BJ (cell line): Measurements from ENCODE around the gene WDTC1. TPM values are rescaled to one million over a fixed set of nuclear protein-coding genes. Genes with fewer than 3 reads are reported as not detected.
A peak's percentile ranks its signal among the peaks of the same experiment; 100 is the strongest.

Experiments used
- CTCF ChIA-PET: fragments of 350-600 bp; formaldehyde crosslinking; extraction: SDS; loops from one replicate; lab custom pipeline; 2021; ENCODE audit warnings: antibody characterized with exemption, inconsistent platforms; lab: Yijun Ruan, JAX
- POLR2A ChIA-PET: fragments of 300-600 bp; sonication (Branson Sonifier 250); formaldehyde crosslinking; extraction: SDS; loops from one replicate; lab custom pipeline; 2021; ENCODE audit warnings: antibody characterized with exemption; lab: Charles Lee
- DNase-seq: peaks from one replicate; pipeline ENCODE4 v3.0.0-alpha.2; 2011; ENCODE audit warnings: low read depth
- H3K27me3 ChIP-seq: 2 replicates; pipeline ENCODE4 v1.6.0; 2011; ENCODE audit warnings: low read length; ENCODE audit not compliant: control insufficient read depth, insufficient read depth
- H3K36me3 ChIP-seq: 2 replicates; pipeline ENCODE4 v1.5.1; 2011; ENCODE audit warnings: low read length; ENCODE audit not compliant: control insufficient read depth, insufficient read depth
- H3K4me3 ChIP-seq: 2 replicates; pipeline ENCODE4 v1.5.1; 2011; ENCODE audit warnings: low read depth, mild to moderate bottlenecking, control low read depth, low read length
- CTCF ChIP-seq: IDR thresholded peaks from 2 replicates; pipeline ENCODE4 v1.5.1; 2011; ENCODE audit warnings: low read depth, mild to moderate bottlenecking, control low read depth, inconsistent platforms, low read length, moderate library complexity; ENCODE audit not compliant: insufficient read depth
- polyA plus RNA-seq: library from polyadenylated mRNA; depleted of rRNA; stranded (reverse); fragments of >200 nt; gene quantifications from 2 replicates; pipeline ENCODE4 v1.2.3, GENCODE V29; 2011

WDTC1 gene
- polyA plus RNA-seq, 1 experiment, result 16.4 TPM

- CTCF ChIA-PET, result interaction anchor here (0.6 to 6.3 kb wide), 35 partner anchors 9 to 366 kb away, joined by 3 to 70 read pairs (median 5); partner anchors contain the start of genes CD164L2, MAP3K6 and SYTL1
- peak; percentile 93 for TF ChIP-seq CTCF
These were observed 98.3 kb downstream of the WDTC1 start for GRCh38 chr1:27332536-27333281.

GRCh38 chr1:27333717-27334279 lies 99.4 kb downstream of the WDTC1 start:
- no peak for DNase-seq
- no peak for TF ChIP-seq CTCF
- H3K27me3 ChIP-seq, result no peaks in the 10 kb centered on the region
- peaks cover 29% of the 10 kb centered on the region for H3K36me3 ChIP-seq
- CTCF ChIA-PET, result interaction anchor here (0.5 to 6.3 kb wide), 18 partner anchors 10 to 367 kb away, joined by 3 to 70 read pairs (median 7); partner anchors contain the start of genes MAP3K6 and SYTL1
- no peak overlapping the region for H3K4me3 ChIP-seq
- POLR2A ChIA-PET, result interaction anchor here (0.5 kb wide), 1 partner anchor 32 kb away, joined by 13 read pairs; no protein-coding TSS in a partner anchor

More at GRCh38 chr1:27332536-27333281, 98.3 kb downstream of the WDTC1 start:
- Histone ChIP-seq H3K27me3 (no peaks in the 10 kb centered on the region), H3K4me3 (no peak overlapping the region), H3K36me3 (peaks cover 33% of the 10 kb centered on the region)
- POLR2A ChIA-PET, result interaction anchor here (0.5 kb wide), 1 partner anchor 33 kb away, joined by 13 read pairs; no protein-coding TSS in a partner anchor
- DNase-seq, result no peak

GRCh38 chr1:27335506-27336422 lies 101.3 kb downstream of the WDTC1 start:
- Histone ChIP-seq H3K4me3 (no peak overlapping the region), H3K36me3 (peaks cover 29% of the 10 kb centered on the region), H3K27me3 (no peaks in the 10 kb centered on the region)
- no peak for TF ChIP-seq CTCF
- ChIA-PET POLR2A (no interaction called here), CTCF (interaction anchor here (1.5 to 6.3 kb wide), 5 partner anchors 9 to 292 kb away, joined by 3 to 70 read pairs (median 8); partner anchors contain the start of gene MAP3K6)
- no peak for DNase-seq

- Histone ChIP-seq H3K27me3 (no peaks in the 10 kb centered on the region), H3K4me3 (no peak overlapping the region), H3K36me3 (peaks cover 29% of the 10 kb centered on the region)
- TF ChIP-seq CTCF, result no peak
- no peak for DNase-seq
- ChIA-PET POLR2A (interaction anchor here (0.6 kb wide), 1 partner anchor 264 kb away, joined by 8 read pairs; no protein-coding TSS in a partner anchor), CTCF (interaction anchor here (1.5 to 6.3 kb wide), 4 partner anchors 10 to 293 kb away, joined by 3 to 70 read pairs (median 21); no protein-coding TSS in a partner anchor)
These were observed 102.3 kb downstream of the WDTC1 start for GRCh38 chr1:27336756-27337155.
